VCaP (cell line): ENCODE results near the gene CCDC102A.

Experiments used
- H3K27ac ChIP-seq: fragments of 450-650 bp; 2 replicates; pipeline ENCODE4 v1.5.1; 2017
- CTCF ChIP-seq: fragments of 450-650 bp; conservative IDR thresholded peaks from 2 replicates; pipeline ENCODE4 v1.5.1; 2017; ENCODE audit warnings: mild to moderate bottlenecking, moderate library complexity

The CCDC102A gene

DNA sequence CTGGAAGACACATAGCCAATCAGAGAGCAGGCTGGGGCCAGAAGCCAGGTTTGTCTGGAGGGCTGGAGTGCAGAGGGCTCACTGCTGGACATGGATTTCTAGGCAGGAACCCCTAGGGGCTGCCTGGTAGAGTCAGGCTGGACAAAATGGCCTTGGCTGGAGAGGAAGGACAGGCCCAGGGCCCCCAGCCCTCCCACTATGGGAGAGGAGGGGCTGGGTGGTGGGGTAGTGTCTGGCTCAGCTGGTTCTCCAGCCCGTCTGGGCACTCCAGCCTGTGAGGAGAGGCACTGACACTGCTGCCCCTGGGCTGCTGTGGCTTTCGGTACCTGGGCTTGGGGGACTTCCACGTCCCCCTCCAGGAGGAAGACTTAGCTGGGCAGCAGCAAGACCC lies 28.3 kb downstream of the CCDC102A start:
- no peak for TF ChIP-seq CTCF
- no peak overlapping the region for H3K27ac ChIP-seq

- TF ChIP-seq CTCF, result no peak
- no peak overlapping the region for H3K27ac ChIP-seq
Observed at GRCh38 chr16:57507136-57508034, 29.0 kb downstream of the CCDC102A start.

DNA sequence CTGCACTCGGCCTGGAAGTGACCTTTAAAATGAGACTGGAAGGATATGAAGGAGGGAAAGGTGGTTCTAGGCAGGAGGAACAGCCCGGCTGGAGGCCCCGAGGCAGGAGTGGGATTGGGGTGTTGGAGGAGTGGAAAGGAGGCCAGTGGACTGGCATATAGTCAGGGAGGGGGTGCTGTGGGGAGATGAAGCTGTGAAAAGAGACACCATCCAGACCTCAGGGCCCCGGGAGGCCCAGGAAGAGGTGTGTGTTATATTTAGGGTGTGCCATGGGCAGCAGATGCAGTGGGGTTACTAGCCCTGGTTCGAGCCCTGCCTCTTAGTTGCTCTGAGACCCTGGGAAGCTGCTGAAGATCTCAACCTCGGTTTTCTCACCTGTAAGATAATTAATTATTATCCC lies 31.2 kb downstream of the CCDC102A start:
- TF ChIP-seq CTCF, result no peak
- no peak overlapping the region for H3K27ac ChIP-seq

GRCh38 chr16:57504491-57504890 lies 31.9 kb downstream of the CCDC102A start:
- no peak overlapping the region for H3K27ac ChIP-seq
- no peak for TF ChIP-seq CTCF

DNA sequence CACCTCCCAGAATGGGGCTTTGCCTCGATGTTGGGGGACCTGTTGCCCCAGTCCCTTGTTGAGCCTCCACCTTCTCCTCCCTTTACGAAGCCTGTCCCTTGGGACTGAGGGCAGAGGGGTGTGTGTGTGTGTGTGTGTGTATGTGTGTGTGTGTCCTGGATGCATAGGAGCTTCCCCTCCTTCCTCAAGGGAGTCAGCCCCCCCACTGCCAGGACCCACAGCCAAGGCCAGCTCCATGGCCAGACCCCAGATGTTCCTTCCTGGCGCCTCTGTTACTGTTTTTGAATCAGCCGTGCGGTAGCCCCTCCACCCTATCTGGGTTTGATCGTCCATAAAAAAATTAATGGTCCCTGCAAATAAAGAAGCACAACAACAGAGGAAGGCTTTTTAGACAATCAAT lies 32.4 kb downstream of the CCDC102A start:
- no peak overlapping the region for H3K27ac ChIP-seq
- no peak for TF ChIP-seq CTCF

GRCh38 chr16:57503366-57503765 lies 33.0 kb downstream of the CCDC102A start:
- no peak for TF ChIP-seq CTCF
- no peak overlapping the region for H3K27ac ChIP-seq

- TF ChIP-seq CTCF, result no peak
- H3K27ac ChIP-seq, result no peak overlapping the region
Observed at GRCh38 chr16:57502048-57502775, 34.2 kb downstream of the CCDC102A start.
